GM12873 (cell line): ENCODE results near the gene HMG20A.

Experiments
- CTCF ChIP-seq: IDR thresholded peaks from 2 replicates; pipeline ENCODE4 v1.5.1; 2012; ENCODE audit warnings: low read depth, mild to moderate bottlenecking, moderate library complexity, low read length, control low read depth; ENCODE audit not compliant: insufficient read depth; ENCODE audit errors: missing control alignments

The HMG20A gene

DNA sequence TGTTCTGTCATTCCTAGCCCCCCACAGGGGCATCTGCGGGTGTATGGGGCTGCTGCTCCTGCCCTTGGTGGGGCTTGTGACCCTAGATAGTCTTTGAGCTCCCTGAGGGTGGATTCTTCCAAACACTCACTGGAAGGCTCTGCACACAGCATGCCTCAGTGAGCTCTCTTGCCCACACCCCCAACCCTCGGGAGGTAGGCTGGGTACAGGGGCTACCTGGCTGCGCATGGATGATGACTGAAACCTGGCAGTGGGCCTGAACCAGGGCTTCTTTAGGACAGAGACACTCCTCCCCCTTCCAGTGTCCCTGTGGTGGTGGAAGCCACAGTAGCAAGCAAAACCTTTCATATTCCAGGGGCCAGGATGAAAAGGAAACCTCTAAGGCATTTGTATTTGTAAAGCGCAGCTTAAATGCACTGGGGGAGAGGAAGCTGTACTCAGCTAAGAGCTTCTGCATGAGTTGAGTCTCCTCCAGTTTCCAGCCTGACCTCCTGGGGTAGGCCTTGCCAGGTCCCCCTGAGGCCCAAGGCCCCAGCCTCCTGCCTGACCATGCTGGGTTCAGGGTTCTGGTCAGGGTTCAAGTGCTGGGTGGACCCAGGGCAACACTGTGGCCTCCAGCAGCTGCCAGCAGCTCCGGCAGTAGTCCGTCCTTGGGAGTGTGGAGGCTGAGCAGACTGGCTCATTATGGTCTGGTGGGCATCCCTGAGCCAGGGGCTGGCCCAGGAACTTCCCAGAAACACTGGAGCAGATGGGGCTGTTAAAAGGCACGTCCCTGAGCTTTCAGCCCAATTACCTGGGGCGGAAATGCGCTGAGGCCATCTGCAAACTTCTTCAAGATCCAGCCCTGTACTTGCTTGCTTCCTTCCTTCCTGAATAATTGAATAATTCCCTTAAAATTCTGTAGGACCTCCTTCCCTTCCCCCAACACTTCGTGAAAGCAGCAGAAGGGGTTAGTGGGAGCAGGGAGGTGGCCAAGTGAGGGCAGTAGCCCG lies 89.7 kb downstream of the HMG20A start:
- TF ChIP-seq CTCF = no peak

GRCh38 chr15:77511869-77512268 lies 91.2 kb downstream of the HMG20A start:
- no peak for TF ChIP-seq CTCF

GRCh38 chr15:77513226-77513625 lies 92.5 kb downstream of the HMG20A start:
- TF ChIP-seq CTCF = no peak

GRCh38 chr15:77514641-77515402 lies 94.1 kb downstream of the HMG20A start:
- no peak for TF ChIP-seq CTCF

GRCh38 chr15:77515613-77516012 lies 94.9 kb downstream of the HMG20A start:
- TF ChIP-seq CTCF = no peak

GRCh38 chr15:77516076-77516475 lies 95.4 kb downstream of the HMG20A start:
- no peak for TF ChIP-seq CTCF

GRCh38 chr15:77516786-77517185 lies 96.1 kb downstream of the HMG20A start:
- no peak for TF ChIP-seq CTCF
